Neural cell (in vitro differentiated cells): ENCODE measurements around the gene CPNE1.

Source experiments
- EP300 ChIP-seq: fragments of 450-650 bp; conservative IDR thresholded peaks from 2 replicates; pipeline ENCODE4 v1.6.1; 2014; ENCODE audit warnings: antibody characterized with exemption, mild to moderate bottlenecking, moderate library complexity; ENCODE audit not compliant: poor library complexity, severe bottlenecking
- EZH2 ChIP-seq: fragments of 200-600, 300-800 bp; shearing (Covaris generic), sonication (generic); IDR thresholded peaks from 2 replicates; pipeline ENCODE4 v1.6.1; 2014; ENCODE audit warnings: antibody characterized with exemption, low read length, borderline replicate concordance, mild to moderate bottlenecking; ENCODE audit not compliant: insufficient read depth, poor library complexity, severe bottlenecking
- RAD21 ChIP-seq: fragments of 450-650 bp; conservative IDR thresholded peaks from 2 replicates; pipeline ENCODE4 v1.6.1; 2014; ENCODE audit warnings: antibody characterized with exemption, mild to moderate bottlenecking, moderate library complexity
- TAF1 ChIP-seq: IDR thresholded peaks from 2 replicates; pipeline ENCODE4 v1.6.1; 2012; ENCODE audit warnings: low read depth
- TF ChIP-seq, protein P1 (sequence below): IDR thresholded peaks from 2 replicates; pipeline ENCODE4 v1.6.1; 2012; ENCODE audit warnings: borderline replicate concordance
- TF ChIP-seq, protein P2 (sequence below): fragments of 450-650 bp; IDR thresholded peaks from 2 replicates; pipeline ENCODE4 v1.5.1; 2014; ENCODE audit warnings: antibody characterized with exemption, mild to moderate bottlenecking, moderate library complexity; ENCODE audit not compliant: poor library complexity, severe bottlenecking

- TF ChIP-seq EZH2 (no peak), RAD21 (no peak), EP300 (no peak), TAF1 (no peak)
- TF ChIP-seq, protein P1, sequence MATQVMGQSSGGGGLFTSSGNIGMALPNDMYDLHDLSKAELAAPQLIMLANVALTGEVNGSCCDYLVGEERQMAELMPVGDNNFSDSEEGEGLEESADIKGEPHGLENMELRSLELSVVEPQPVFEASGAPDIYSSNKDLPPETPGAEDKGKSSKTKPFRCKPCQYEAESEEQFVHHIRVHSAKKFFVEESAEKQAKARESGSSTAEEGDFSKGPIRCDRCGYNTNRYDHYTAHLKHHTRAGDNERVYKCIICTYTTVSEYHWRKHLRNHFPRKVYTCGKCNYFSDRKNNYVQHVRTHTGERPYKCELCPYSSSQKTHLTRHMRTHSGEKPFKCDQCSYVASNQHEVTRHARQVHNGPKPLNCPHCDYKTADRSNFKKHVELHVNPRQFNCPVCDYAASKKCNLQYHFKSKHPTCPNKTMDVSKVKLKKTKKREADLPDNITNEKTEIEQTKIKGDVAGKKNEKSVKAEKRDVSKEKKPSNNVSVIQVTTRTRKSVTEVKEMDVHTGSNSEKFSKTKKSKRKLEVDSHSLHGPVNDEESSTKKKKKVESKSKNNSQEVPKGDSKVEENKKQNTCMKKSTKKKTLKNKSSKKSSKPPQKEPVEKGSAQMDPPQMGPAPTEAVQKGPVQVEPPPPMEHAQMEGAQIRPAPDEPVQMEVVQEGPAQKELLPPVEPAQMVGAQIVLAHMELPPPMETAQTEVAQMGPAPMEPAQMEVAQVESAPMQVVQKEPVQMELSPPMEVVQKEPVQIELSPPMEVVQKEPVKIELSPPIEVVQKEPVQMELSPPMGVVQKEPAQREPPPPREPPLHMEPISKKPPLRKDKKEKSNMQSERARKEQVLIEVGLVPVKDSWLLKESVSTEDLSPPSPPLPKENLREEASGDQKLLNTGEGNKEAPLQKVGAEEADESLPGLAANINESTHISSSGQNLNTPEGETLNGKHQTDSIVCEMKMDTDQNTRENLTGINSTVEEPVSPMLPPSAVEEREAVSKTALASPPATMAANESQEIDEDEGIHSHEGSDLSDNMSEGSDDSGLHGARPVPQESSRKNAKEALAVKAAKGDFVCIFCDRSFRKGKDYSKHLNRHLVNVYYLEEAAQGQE = no peak
- TF ChIP-seq, protein P2, sequence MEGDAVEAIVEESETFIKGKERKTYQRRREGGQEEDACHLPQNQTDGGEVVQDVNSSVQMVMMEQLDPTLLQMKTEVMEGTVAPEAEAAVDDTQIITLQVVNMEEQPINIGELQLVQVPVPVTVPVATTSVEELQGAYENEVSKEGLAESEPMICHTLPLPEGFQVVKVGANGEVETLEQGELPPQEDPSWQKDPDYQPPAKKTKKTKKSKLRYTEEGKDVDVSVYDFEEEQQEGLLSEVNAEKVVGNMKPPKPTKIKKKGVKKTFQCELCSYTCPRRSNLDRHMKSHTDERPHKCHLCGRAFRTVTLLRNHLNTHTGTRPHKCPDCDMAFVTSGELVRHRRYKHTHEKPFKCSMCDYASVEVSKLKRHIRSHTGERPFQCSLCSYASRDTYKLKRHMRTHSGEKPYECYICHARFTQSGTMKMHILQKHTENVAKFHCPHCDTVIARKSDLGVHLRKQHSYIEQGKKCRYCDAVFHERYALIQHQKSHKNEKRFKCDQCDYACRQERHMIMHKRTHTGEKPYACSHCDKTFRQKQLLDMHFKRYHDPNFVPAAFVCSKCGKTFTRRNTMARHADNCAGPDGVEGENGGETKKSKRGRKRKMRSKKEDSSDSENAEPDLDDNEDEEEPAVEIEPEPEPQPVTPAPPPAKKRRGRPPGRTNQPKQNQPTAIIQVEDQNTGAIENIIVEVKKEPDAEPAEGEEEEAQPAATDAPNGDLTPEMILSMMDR = no peak
Observed at GRCh38 chr20:35661908-35662307, 2.8 kb downstream of the CPNE1 start.
